CD4-positive, alpha-beta T cell treated with Interleukin-15 for 4 hours (primary cell): ENCODE measurements around the gene MRGPRF.

Experiments used
- DNase-seq: peaks from one replicate; pipeline ENCODE4 v3.0.0-alpha.2; 2020; ENCODE audit warnings: low spot score

Gene MRGPRF

DNA sequence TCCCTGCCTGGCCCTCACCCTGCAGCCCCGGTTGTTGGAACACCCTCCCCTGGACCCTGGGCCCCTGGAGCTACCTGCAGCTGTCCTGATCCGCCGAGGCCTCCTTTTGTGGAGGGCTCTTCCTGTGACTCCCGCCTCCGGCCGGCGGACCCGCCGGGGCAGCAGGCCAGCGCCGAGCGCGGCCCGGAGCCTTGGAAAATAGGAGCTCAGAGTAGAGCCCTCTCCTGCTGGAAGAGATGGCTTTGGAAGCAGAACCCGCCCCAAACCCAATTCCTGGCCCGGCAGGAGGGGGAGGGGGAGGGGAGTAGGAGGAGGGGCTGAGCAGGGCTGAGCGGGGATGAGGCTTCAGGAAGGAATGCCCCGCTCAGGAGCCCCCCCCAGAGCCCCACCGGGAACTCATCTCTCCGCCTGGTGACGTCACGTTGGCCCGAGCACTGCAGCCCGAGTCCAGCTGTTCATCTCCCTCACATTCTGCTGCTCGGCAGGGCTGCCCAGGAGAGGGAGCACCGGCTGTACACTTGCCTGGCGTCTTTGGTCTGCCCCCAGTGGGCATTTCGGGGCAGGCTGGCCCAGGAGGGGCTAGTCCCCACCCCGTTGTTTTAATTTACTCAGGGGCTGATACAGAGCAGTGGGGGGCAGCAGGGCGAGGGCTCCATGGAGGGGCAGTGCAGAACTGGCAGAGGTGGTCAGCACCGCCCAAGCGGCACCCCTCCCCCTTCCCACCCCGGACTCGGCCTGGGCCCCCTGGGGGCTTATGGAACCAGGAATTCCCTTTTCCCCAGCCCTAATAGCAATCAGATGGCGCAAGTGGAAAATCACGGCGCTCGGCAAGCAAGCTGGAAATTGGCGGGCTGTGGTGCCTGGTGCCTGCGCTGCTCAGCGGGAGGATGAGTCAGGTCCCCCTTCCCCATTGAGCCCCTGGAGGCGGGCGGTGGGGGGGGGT lies at the start of gene MRGPRF:
Gene MRGPRF (minus strand): TSS at position 238 of the 943 bp plus-strand sequence. CDS start 3,345 bp downstream, outside the sequence.
- no peak for DNase-seq

DNA sequence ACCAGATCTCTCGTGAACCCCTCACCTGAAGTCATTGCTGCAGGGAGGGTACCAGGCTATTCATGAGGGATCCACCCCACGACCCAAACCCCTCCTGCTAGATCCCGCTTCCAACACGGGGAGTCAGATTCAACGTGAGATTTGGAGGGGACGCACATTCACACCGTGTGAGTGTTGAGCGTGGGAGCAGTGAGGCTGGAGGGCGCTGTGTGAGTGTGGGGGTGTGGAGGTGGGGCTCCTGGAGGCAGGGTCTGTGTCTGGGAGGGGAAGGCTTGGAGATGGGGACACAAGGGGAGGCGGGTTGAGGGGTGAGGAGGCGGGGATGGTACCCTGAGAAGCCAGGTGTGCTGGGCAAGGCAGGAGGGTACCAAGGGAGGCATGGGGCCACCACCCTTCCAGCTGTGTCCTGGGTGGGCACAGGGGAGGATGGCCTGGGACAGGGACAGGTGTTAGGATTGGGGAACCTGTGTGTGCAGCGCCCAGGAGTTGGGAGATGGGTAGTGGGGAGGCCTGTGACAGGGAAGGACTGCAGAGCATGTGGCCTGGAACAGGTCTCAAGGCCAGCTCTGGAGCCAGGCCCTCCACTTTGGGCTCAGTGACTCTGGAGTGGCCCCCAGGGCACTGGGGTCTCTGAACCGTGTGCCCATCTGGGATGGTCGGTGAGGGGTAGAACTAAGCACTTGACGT lies 49.3 kb upstream of the MRGPRF start:
- DNase-seq = no peak

- no peak for DNase-seq
Observed at GRCh38 chr11:69061713-69062053, 48.6 kb upstream of the MRGPRF start.

- DNase-seq = no peak
Observed at GRCh38 chr11:69060806-69061712, 48.0 kb upstream of the MRGPRF start.

- no peak for DNase-seq
Observed at GRCh38 chr11:69059985-69060384, 46.9 kb upstream of the MRGPRF start.

GRCh38 chr11:69059429-69059828 lies 46.4 kb upstream of the MRGPRF start:
- DNase-seq = no peak

DNA sequence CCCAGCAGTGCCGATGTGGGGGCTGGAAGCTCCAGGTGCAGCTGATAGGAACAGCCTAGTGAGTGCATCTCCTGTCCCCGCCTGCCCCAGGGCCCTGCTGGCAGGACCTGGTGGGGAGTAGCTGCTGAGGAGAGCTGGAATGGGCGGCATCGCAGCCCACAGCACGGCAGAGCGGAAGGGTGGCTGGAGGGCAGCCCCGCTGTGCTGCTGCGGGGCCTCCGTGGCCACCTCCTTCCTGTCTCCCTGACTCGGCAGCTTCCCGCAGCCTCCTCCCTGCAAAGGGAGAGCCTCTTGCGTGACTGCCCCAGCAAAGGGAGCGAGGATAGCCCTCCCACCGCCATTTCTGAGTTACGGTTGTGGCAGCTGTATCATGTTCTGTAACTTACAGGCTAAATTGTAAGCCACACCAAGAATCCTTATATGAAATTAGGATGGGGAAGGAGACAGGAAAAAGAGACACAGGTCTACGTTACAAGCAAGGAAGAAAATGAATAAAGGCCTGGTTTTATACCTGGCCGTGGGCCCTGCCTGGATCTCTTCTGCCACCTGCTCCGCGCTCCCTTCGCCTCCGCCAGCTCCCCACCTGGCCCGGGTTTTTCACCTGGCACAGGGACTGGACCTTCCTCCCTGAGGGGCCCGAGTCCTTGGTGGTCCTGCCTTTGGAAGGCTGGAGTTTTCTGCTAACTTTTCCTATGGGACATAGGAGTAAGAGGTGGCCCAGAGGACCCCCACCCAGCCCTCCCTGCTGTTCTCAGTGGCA lies 45.6 kb upstream of the MRGPRF start:
- DNase-seq = no peak

- DNase-seq = no peak
Observed at GRCh38 chr11:69057801-69058200, 44.8 kb upstream of the MRGPRF start.

DNA sequence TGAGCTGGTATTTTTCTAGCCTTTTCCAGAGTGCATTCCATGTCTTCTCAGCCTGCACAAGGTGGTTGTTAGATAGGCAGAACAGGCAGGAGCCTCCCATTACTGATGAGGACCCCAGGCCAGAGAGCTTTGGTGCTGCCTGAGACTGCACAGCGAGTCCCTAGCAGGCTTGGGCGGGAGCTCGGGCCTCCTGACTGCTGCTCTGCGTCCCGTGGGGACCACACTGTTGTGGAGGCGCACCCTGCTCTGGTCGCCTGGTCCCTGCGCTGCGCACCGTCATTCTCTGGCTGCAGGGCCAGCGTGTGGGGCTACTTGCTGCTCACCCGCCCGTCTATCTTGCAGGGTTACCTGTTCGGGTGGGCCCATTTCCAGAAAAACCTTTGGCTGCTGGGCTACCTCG lies 44.2 kb upstream of the MRGPRF start:
- DNase-seq = no peak

- DNase-seq = no peak
Observed at GRCh38 chr11:69055598-69056516, 42.8 kb upstream of the MRGPRF start.

GRCh38 chr11:69055212-69055586 lies 42.2 kb upstream of the MRGPRF start:
- DNase-seq = no peak

- no peak for DNase-seq
Observed at GRCh38 chr11:69054397-69055211, 41.6 kb upstream of the MRGPRF start.

DNA sequence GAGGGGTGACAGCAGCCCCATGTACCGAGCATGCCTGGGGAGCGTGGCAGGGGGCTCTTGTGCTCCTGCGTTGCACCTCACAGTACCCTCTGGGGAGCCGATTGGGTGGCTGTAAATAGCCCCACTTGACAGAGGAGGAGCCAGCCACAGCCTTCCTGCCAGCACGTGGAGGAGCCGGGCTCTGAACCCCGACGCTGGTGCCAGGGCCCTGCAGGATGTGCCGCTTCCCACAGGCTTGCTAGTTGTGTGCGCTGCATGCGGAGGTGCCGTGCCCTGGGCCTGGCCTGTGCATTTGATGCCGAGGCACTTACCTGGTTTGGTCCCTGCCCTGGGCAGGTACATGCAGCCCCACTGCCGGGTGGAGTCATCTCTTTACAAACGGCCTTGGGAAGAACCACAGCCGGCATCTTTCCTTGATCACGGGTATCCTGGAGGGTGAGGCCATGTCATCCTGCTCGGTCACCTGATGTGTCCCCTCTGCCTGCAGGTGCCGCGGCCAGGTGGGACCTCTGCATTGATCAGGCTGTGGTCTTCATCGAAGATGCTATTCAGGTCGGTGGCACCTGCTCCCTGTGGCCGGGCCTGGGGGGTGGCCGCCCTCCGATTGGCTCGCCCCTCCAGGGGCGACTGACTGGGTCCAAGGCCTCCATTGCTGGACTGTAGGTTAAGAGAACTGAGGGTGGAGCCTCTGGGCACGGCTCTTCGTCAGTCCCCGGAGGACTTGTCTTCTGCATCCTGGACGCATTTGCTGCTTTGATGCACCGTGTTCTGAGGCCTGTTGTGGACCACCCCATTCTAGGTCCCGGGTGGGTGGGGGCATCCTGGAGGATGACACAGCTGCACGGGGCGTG lies 40.7 kb upstream of the MRGPRF start:
- no peak for DNase-seq

GRCh38 chr11:69053169-69053477 lies 40.1 kb upstream of the MRGPRF start:
- DNase-seq = no peak

DNA sequence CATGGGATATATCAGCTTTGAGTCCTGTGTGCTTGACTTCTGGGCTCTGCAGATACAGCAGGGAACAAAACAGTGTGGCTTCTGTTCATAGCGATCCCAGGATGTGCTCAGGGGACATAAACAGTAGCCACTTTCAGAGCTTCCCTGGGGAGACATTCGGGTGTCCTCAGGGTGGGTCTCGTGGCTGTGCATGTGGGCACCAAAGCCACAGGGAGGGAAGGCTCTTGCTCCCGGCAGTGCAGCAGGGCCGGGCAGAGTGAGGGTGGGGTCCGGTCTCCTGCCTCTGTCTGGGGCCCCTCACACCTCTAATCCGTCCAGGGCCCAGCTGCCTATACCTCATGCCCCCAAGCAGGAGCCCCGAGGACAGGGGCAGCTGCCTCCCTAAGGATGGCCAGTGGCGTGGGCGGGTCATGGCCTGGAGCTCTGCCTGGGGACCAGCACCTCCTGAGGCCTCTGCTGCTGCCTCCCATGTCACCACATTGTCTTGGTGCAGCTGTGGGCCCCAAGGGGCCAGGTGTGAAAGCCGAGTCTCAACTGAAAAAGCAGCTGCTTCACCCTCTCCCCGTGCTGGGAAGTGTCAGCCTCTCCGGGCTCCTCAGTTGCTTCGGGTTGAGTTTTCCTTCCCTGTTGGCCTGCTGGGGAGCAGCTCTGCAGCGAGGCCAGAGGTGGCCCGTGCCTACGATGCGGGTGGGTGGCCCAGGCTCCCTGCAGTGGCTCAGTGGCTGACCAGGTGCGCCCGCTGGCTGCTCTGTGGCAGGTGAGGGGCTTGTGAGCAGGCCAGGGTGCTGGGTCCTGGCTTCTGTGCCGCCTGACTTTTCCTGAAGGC lies 39.5 kb upstream of the MRGPRF start:
- no peak for DNase-seq

GRCh38 chr11:69051381-69052342 lies 38.6 kb upstream of the MRGPRF start:
- no peak for DNase-seq
